Measurements from ENCODE around the gene FOXC1.

DNA sequence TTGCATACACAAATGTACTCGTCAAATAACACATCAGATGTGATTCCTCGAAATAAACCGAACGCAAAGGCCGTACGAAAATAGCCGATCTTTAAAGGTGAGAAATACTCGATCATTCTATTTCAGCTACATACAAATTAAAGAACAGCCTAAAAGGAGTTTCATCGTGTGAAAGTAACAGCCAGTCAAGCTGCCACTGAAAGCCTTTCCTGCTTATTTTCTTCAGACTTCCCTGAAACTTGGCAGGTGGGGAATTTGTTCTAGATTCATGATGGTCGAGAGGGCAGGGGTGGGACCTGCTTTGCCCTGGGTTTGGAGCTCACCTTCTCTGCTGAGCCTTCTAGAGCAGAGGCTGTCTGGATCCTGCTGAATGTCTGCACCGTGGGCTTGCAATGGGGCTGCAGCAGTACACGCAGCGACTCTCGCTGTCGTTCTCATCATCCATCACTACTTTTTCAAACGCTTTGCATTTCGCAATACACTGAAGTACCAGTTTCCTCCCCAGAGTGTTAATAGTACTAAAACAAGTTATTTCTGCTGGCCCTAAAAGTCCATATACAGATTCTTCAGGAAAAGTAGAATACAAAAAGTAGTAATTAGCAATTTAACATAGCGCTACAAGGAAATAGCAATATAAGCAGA is 16.2 kb downstream of the FOXC1 start:
- TF ChIP-seq, protein P1, sequence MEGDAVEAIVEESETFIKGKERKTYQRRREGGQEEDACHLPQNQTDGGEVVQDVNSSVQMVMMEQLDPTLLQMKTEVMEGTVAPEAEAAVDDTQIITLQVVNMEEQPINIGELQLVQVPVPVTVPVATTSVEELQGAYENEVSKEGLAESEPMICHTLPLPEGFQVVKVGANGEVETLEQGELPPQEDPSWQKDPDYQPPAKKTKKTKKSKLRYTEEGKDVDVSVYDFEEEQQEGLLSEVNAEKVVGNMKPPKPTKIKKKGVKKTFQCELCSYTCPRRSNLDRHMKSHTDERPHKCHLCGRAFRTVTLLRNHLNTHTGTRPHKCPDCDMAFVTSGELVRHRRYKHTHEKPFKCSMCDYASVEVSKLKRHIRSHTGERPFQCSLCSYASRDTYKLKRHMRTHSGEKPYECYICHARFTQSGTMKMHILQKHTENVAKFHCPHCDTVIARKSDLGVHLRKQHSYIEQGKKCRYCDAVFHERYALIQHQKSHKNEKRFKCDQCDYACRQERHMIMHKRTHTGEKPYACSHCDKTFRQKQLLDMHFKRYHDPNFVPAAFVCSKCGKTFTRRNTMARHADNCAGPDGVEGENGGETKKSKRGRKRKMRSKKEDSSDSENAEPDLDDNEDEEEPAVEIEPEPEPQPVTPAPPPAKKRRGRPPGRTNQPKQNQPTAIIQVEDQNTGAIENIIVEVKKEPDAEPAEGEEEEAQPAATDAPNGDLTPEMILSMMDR (IDR thresholded peaks at IDR 0.05), result no peak
- TF ChIP-seq POLR2A (IDR thresholded peaks at IDR 0.05), result no peak
